GM21447 (cell line): Measurements from ENCODE around the gene CRB1.

Experiments
- ATAC-seq: cut with Tn5 transposase; IDR thresholded peaks from one replicate; pipeline ENCODE4 v1.9.1; 2021; ENCODE audit not compliant: unreplicated experiment

The CRB1 gene

GRCh38 chr1:197268012-197268411 lies at the start of gene CRB1:
Gene CRB1 (plus strand): TSS chr1:197268252. CDS start chr1:197268413, 161 bp downstream.
- ATAC-seq = no peak

DNA sequence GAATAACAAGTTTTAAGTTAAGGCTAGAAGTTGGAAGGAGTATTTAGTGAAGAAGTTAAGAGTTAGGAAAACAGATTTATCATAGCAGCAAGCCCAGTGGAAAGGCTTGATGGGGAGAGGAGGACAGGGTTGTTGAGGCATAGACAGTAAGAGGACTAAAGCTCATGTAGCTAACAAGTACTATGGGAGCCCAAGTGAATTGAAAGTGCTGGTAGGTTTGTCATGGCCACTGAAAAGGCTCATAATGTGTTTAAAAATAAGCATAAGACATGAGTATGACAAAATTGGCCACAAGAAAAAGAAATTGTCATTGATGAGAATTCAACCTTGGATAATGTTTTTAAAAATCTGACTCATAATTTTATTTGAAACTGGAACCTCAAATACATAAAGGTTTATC lies 49.2 kb upstream of the CRB1 start:
- no peak for ATAC-seq

DNA sequence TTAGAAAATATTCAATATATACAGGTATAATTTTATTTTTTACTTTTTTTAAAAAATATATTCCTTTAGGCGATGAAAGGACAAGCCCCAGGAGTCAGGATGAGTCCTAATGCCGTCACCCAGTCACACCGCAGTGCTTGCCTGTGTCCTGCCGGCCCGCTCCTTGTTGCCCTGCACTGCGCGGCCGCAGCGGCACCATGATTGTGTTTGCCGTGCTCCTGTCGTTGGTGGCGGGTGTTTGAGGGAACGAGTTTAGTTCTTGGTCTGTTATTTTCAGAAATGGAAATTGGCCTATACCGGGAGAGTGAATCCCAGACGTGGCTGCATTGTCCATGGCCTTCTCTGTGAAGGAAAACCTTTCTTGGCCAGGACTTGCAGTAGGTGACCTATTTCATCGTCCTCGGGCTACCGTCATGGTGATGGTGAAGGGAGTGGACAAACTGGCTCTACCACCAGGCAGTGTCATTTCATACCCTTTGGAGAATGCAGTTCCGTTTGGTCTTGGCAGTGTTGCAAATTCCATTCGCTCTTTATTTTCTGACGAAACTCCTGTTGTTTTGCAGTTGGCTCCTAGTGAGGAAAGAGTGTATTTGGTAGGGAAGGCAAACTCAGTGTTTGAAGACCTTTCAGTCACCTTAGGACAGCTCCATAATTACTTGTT lies 45.9 kb upstream of the CRB1 start:
- ATAC-seq = no peak

- no peak for ATAC-seq
Measured at GRCh38 chr1:197222780-197223179, 45.3 kb upstream of the CRB1 start.

DNA sequence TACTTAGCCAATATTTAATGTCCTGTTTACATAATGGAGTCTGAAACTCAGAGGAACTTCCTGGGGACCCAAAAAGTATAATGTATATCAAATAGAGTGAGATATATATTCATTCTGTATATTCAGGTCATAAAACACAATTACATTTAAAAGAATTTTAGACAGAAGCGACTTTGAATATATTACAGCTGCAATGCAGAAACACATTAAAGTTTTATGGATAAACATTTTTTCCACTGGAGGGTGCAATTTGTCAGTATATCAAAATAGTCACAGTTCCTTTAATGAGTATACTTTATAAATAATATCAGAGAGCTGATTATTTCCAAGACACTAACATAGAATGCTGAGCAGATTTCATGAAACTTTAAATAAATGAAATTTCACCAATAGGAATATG lies 43.9 kb upstream of the CRB1 start:
- ATAC-seq = no peak

- ATAC-seq = no peak
Measured at GRCh38 chr1:197225611-197226010, 42.4 kb upstream of the CRB1 start.

DNA sequence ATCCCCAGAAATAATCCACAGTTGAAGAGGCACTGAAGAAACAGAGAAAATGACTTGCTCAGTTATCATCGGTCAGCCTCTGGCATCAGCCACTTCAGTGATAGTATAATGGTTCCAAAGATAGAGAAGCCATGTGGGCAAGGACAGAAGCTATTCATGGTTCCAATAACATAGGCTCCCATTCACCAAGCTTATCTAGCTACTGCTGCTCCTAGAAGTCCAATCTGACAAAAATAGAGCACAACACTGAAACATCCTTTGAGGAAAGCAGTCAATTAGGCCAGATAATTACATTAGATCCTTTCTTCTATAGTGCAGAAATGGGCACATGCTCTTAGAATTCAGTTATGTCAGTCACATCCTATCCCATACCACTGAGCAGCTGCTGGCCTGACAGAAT lies 33.5 kb upstream of the CRB1 start:
- ATAC-seq = no peak

GRCh38 chr1:197235355-197235754 lies 32.7 kb upstream of the CRB1 start:
- no peak for ATAC-seq

GRCh38 chr1:197247465-197247864 lies 20.6 kb upstream of the CRB1 start:
- no peak for ATAC-seq

GRCh38 chr1:197249324-197249723 lies 18.7 kb upstream of the CRB1 start:
- ATAC-seq = no peak

- no peak for ATAC-seq
Measured at GRCh38 chr1:197250616-197251015, 17.4 kb upstream of the CRB1 start.

- ATAC-seq = no peak
Measured at GRCh38 chr1:197252973-197253372, 15.1 kb upstream of the CRB1 start.

GRCh38 chr1:197254866-197255265 lies 13.2 kb upstream of the CRB1 start:
- ATAC-seq = no peak

- no peak for ATAC-seq
Measured at GRCh38 chr1:197264936-197265567, 3.0 kb upstream of the CRB1 start.

DNA sequence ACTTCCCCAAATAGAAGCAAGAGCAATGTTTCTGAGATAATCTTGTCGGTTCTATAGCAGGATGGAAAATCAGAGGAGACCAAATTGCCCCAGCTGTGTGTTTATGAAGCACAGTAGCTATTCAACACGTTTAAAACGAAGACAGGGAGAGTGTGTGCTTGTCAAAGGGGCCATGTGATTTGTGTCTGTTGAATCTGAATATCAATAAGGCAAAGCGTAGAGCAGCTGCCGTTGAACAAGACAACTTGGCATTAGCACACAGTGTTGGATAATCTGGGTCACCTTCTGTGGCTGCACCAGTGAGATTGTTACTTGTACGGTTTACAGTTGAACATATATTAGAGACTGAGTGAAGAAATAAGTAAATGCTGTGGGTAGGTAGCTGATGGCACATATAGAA lies 1.0 kb downstream of the CRB1 start:
- no peak for ATAC-seq

DNA sequence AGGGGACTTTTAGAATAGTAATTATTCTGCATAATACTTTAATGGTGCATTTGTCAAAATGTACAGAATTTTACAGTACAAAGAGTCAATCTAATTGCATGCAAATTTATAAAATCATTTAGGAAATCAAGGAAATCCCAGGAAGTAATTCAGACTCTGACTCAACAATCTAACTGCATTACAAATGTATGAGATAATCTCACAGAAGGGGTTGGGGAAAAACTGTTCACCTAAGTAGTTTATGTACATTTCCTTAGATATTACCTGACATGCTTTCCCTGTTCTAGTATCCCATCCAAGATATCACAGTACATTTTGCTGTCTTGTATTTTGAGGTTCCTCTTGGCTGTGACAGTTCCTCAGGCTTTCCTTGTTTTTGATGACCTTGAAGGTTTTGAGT lies 4.7 kb downstream of the CRB1 start:
- no peak for ATAC-seq

GRCh38 chr1:197277166-197277565 lies 9.1 kb downstream of the CRB1 start:
- ATAC-seq = no peak

- ATAC-seq = no peak
Measured at GRCh38 chr1:197284325-197284724, 16.3 kb downstream of the CRB1 start.

DNA sequence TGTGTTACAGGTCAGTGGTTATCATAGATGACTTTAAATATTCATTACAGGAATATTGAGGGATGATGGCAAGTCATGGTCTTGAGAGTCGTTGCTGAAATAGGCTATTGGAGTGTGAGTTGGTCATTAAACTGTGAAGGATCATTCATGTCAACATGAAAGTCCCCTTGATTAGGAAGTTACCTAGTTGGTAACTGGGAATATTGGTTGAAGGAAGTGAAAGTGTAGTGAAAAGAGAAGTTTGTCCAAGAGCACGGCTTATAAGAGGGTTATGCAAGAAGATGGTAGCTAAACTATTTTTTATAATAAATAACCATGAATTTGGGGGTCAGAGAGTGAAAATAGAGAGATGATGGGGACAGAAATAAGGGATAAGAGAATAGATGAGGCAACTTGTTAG lies 16.9 kb downstream of the CRB1 start:
- ATAC-seq = no peak

DNA sequence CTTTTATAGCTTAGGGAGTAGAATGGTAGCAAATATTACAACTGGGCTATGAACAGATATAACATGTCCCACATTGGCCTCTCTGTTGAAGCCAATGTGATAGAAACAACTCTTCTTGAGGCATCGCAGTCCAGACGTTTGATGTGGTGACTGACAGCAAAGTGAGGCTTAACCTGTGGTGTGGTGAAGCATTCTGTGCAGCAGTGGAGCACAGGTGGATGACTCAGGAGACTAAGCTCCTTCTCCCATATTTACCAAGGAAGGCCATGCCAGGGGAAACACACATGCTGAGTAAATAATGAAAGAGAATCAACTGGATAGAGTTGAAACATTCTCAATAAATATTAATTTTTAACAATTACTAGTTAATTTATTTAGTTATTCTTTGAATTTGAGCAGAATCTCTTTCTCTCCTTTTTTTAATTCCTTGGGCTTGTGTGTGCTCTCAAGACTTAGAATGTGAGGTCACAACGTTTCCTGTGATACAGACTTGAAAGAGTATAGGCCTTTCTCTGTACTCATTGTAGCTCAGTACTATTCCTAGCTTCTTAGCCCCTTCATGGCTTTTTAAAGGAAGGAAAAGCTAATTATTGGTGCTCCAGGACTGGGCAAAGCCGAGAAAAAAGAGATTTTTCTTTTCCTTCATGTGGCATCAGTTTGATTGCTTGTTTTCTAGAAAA lies 17.6 kb downstream of the CRB1 start:
- ATAC-seq = no peak

DNA sequence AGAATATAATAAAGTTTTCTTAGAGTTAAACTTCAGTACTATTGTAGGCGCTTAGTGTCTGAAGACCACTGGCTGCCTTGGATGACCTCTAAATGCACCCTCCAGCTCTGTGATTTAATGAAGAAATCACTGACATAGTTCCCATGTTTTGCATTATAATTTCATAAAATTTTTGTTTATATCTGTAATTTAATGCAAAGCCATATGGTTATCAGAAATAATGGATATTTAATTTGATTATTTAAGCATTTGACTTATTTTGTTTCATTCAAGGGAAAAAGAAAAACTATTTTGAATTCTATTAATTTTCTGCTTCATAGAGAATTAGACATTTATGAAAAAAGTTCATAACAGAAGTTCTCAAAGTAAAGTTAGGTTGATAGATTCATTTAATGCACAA lies 18.6 kb downstream of the CRB1 start:
- ATAC-seq = no peak

- ATAC-seq = no peak
Measured at GRCh38 chr1:197287863-197288262, 19.8 kb downstream of the CRB1 start.
